Ovary (tissue), 3 donors: Measurements from ENCODE around the gene AUH.

Experiments used
- CTCF ChIP-seq, 3 donors: fragments of 450-650 bp in 2 of 3; fragments of 200-600 bp in 1 of 3; IDR thresholded peaks; one replicate each; pipeline versions ENCODE4 v1.5.1 to v1.8.0; 2016 to 2022; ENCODE audit warnings: antibody characterized with exemption in 3 of 3, mild to moderate bottlenecking in 1 of 3
- EP300 ChIP-seq: sonication (generic); formaldehyde crosslinking; IDR thresholded peaks from one replicate; pipeline ENCODE4 v1.6.1; 2017; ENCODE audit warnings: antibody characterized with exemption
- POLR2A ChIP-seq: fragments of 450-650 bp; IDR thresholded peaks from one replicate; pipeline ENCODE4 v1.6.1; 2017; ENCODE audit warnings: antibody characterized with exemption, mild to moderate bottlenecking, moderate library complexity
- donor health status: DM: no; HTN: no; CAD: no.

GRCh38 chr9:91207729-91208418 is 153.8 kb downstream of the AUH start:
- TF ChIP-seq CTCF (IDR thresholded peaks at IDR 0.05) = no peak
- peak; percentile 68 for TF ChIP-seq EP300
- no peak for TF ChIP-seq POLR2A
